ENCODE results near the gene MCC.

The MCC gene

DNA sequence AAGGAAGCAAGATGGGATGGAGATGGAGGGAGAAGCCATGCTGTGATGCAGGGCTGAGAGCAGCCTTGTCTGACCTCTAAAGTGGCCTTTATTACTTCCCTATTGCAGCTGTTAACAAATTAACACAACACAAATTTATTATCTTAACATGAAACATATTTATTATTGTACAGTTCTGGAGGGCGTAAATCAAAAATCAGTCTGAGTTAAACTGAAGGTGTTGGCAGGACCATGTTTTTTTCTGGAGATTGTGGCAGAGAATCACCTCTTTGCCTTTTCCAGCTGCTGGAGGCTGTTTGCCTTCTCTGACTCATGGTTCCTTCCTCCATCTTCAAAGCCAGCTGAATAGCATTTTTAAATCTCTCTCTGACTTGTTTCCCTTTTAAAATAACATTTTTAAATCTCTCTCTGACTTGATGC, 7.2 kb upstream of the MCC start:
- TF ChIP-seq, protein P1, sequence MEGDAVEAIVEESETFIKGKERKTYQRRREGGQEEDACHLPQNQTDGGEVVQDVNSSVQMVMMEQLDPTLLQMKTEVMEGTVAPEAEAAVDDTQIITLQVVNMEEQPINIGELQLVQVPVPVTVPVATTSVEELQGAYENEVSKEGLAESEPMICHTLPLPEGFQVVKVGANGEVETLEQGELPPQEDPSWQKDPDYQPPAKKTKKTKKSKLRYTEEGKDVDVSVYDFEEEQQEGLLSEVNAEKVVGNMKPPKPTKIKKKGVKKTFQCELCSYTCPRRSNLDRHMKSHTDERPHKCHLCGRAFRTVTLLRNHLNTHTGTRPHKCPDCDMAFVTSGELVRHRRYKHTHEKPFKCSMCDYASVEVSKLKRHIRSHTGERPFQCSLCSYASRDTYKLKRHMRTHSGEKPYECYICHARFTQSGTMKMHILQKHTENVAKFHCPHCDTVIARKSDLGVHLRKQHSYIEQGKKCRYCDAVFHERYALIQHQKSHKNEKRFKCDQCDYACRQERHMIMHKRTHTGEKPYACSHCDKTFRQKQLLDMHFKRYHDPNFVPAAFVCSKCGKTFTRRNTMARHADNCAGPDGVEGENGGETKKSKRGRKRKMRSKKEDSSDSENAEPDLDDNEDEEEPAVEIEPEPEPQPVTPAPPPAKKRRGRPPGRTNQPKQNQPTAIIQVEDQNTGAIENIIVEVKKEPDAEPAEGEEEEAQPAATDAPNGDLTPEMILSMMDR (IDR thresholded peaks at IDR 0.05; ENCODE audit: low read depth, low read length) = no peak
- DNase-seq (ENCODE audit: low read depth in 2 of 2) = peak; percentile 33 to 36
- no peak overlapping the region for H3K4me3 ChIP-seq (replicated peaks in 1 of 2; ENCODE audit: low read depth in 2 of 2, low read length in 2 of 2)

DNA sequence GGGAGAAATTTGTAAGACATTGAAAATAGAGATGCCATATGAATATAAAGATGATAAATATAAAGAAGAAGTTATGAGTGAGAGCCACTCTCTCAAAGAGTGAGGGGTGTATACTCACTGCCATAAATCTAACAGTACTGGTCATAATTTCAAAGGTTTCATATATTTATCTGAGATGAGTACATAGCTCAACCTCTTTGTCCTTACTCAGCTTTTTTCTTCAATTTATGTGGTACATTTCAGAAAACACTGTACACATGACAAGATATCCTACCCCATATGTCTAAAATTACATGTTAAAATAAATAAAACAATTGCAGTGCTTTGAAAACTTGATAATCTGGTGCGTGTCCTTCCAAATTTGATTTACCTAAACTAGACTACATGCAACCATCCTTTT, 5.2 kb upstream of the MCC start:
- TF ChIP-seq, protein P1 (IDR thresholded peaks at IDR 0.05; ENCODE audit: low read depth, low read length) = no peak
- no peak for DNase-seq (ENCODE audit: low read depth in 2 of 2)
- no peak overlapping the region for H3K4me3 ChIP-seq (replicated peaks in 1 of 2; ENCODE audit: low read depth in 2 of 2, low read length in 2 of 2)

DNA sequence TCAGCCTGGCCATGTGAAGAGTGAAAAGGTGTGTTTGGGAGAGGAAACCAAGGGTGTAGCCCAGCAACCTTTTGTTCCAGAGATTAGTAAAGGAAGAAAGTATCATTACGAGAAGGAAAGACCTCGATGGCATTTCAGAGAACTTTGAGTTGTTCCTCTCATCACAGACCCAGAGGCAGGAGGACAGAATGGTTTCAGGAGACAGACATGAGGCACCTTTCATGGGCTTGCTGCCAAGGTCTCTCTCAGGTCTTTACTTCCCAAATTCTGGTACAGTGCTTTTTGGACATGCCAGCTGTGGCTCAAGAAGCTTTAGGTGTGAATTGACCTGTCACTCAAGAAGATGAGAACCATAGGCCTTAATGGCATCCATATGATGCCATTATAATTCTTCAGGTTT, 2.8 kb upstream of the MCC start:
- no peak overlapping the region for H3K4me3 ChIP-seq (replicated peaks in 1 of 2; ENCODE audit: low read depth in 2 of 2, low read length in 2 of 2)
- TF ChIP-seq, protein P1 (IDR thresholded peaks at IDR 0.05; ENCODE audit: low read depth, low read length) = no peak
- no peak for DNase-seq (ENCODE audit: low read depth in 2 of 2)

DNA sequence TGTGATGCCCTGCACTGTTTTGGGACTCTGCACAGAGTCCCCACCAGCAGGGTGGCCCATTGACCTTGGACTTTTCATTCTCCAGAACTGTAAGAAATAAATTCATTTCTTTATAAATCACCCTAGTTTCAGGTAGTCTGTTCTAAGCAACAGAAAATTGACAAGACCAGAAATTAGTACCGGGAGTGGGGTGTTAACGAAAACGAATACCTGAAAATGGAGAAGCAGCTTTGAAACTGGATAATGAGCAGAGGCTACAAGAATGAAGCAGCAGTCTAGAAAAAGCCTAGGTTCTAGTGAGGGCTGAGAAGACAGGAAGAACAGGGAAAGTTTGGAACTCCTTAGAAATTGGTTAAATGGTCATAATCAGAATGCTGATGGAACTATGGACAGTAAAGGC, 2.1 kb upstream of the MCC start:
- DNase-seq (ENCODE audit: low read depth in 2 of 2) = no peak

GRCh38 chr5:113489299-113489698, 1.0 kb upstream of the MCC start:
- peak; percentile 97 to 99 for DNase-seq (ENCODE audit: low read depth in 2 of 2)
- TF ChIP-seq, protein P1 (IDR thresholded peaks at IDR 0.05; ENCODE audit: low read depth, low read length) = no peak

More for the DNA sequence above, 2.1 kb upstream of the MCC start:
- TF ChIP-seq, protein P1 (IDR thresholded peaks at IDR 0.05; ENCODE audit: low read depth, low read length) = no peak
- no peak overlapping the region for H3K4me3 ChIP-seq (replicated peaks in 1 of 2; ENCODE audit: low read depth in 2 of 2, low read length in 2 of 2)

DNA sequence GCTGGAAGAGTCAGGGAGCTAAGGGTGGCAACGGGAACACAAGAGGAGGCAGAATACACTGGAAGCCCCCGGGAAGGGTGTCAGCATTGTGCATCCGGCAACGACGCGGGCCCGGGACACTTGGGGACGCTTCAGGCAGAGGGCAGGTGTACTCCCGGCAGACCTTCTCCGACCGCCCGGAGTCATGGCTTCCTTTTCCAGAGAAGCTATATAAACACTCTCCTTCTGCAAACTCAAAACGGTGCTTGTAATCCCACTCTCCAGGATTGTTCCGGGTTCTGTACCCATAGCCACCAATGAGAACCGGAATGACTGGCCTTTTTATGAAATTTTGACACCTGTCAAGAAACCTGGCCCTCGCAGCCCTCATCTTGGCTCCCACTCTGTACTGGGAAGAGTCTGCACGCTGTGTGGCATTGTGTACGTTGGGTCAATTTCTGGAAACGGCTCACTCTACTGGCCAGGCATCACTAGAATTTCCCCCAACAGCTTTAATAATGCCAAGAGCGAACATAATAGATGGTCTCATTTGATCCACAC, 462 bp upstream of the MCC start:
- peak overlapping the region; percentile 84 to 97 for H3K4me3 ChIP-seq (replicated peaks in 1 of 2; ENCODE audit: low read depth in 2 of 2, low read length in 2 of 2)
- no peak for DNase-seq (ENCODE audit: low read depth in 2 of 2)
- TF ChIP-seq, protein P1 (IDR thresholded peaks at IDR 0.05; ENCODE audit: low read depth, low read length) = no peak

More at GRCh38 chr5:113489299-113489698, 1.0 kb upstream of the MCC start:
- no peak overlapping the region for H3K4me3 ChIP-seq (replicated peaks in 1 of 2; ENCODE audit: low read depth in 2 of 2, low read length in 2 of 2)

DNA sequence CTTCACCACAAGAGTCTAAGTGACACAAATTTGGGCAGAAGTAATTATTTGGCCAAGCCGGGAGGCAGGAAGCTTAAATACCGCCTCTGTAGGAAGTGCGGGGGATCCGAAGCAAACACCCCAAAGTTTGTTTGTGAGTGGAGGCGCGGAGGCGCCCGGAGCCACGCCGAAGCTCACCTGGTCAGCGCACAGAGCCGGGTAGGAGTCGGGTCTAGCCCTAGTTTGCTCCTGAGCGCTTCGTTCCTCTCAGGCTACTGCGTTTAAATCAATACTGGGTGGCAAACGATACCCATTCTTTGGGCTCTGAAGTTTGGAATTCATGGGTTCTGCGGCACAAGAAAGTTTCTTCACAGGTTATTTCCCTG, 855 bp downstream of the MCC start:
- peak; percentile 24 to 28 for DNase-seq (ENCODE audit: low read depth in 2 of 2)
- TF ChIP-seq, protein P1 (IDR thresholded peaks at IDR 0.05; ENCODE audit: low read depth, low read length) = no peak
- peak overlapping the region; percentile 84 to 97 for H3K4me3 ChIP-seq (replicated peaks in 1 of 2; ENCODE audit: low read depth in 2 of 2, low read length in 2 of 2)

Measured in cardiac fibroblast (primary cell).